ENCODE results near the gene FHL3.
"Not testable (repeated sequence)": the region's sequence is repeated elsewhere in the genome, so short reads cannot be mapped to it uniquely, and the experiment has no call there.

The FHL3 gene

GRCh38 chr1:38034871-38035270 lies 29.6 kb upstream of the FHL3 start:
- no peak for DNase-seq (ENCODE audit: low read depth)

GRCh38 chr1:38032992-38033391 lies 27.7 kb upstream of the FHL3 start:
- not testable (repeated sequence) for DNase-seq (ENCODE audit: low read depth)

- no peak for DNase-seq (ENCODE audit: low read depth)
Measured at GRCh38 chr1:38031513-38031866, 26.2 kb upstream of the FHL3 start.

- no peak for DNase-seq (ENCODE audit: low read depth)
Measured at GRCh38 chr1:38030596-38031512, 25.5 kb upstream of the FHL3 start.

GRCh38 chr1:38029685-38030511 lies 24.6 kb upstream of the FHL3 start:
- DNase-seq (ENCODE audit: low read depth), result peak; percentile 54

GRCh38 chr1:38029081-38029681 lies 23.9 kb upstream of the FHL3 start:
- DNase-seq (ENCODE audit: low read depth), result no peak

- DNase-seq (ENCODE audit: low read depth), result no peak
Measured at GRCh38 chr1:38028671-38029070, 23.4 kb upstream of the FHL3 start.

- DNase-seq (ENCODE audit: low read depth), result no peak
Measured at GRCh38 chr1:38028105-38028591, 22.8 kb upstream of the FHL3 start.

- DNase-seq (ENCODE audit: low read depth), result no peak
Measured at GRCh38 chr1:38027201-38028104, 22.1 kb upstream of the FHL3 start.

- DNase-seq (ENCODE audit: low read depth), result no peak
Measured at GRCh38 chr1:38026592-38027200, 21.4 kb upstream of the FHL3 start.

GRCh38 chr1:38025664-38026063 lies 20.4 kb upstream of the FHL3 start:
- DNase-seq (ENCODE audit: low read depth), result no peak

GRCh38 chr1:38025233-38025632 lies 19.9 kb upstream of the FHL3 start:
- DNase-seq (ENCODE audit: low read depth), result no peak

- DNase-seq (ENCODE audit: low read depth), result no peak
Measured at GRCh38 chr1:38022810-38023209, 17.5 kb upstream of the FHL3 start.

- no peak for DNase-seq (ENCODE audit: low read depth)
Measured at GRCh38 chr1:38021969-38022368, 16.7 kb upstream of the FHL3 start.

- no peak for DNase-seq (ENCODE audit: low read depth)
Measured at GRCh38 chr1:38020396-38020795, 15.1 kb upstream of the FHL3 start.

GRCh38 chr1:38018864-38019343 lies 13.6 kb upstream of the FHL3 start:
- DNase-seq (ENCODE audit: low read depth), result no peak

GRCh38 chr1:38015978-38016725 lies 10.8 kb upstream of the FHL3 start:
- no peak for DNase-seq (ENCODE audit: low read depth)

- DNase-seq (ENCODE audit: low read depth), result no peak
Measured at GRCh38 chr1:38014724-38015424, 9.6 kb upstream of the FHL3 start.

- DNase-seq (ENCODE audit: low read depth), result no peak
Measured at GRCh38 chr1:38014171-38014570, 8.9 kb upstream of the FHL3 start.

- no peak for DNase-seq (ENCODE audit: low read depth)
Measured at GRCh38 chr1:38013227-38013622, 7.9 kb upstream of the FHL3 start.
